CD4-positive, alpha-beta T cell treated with Interleukin-12 subunit alpha and Interleukin-12 subunit beta, for 1 hour (primary cell): Measurements from ENCODE around the gene SPRR4.
"Not testable (repeated sequence)": the region's sequence is repeated elsewhere in the genome, so short reads cannot be mapped to it uniquely, and the experiment has no call there.

ENCODE experiments used
- DNase-seq: peaks from one replicate; pipeline ENCODE4 v3.0.0-alpha.2; 2020

SPRR4 gene

GRCh38 chr1:152968248-152968647 lies 2.2 kb upstream of the SPRR4 start:
- no peak for DNase-seq

- no peak for DNase-seq
These were observed 1.4 kb upstream of the SPRR4 start for GRCh38 chr1:152969036-152969435.

- DNase-seq = no peak
These were observed 1.9 kb downstream of the SPRR4 start for GRCh38 chr1:152972196-152972886.

GRCh38 chr1:152976688-152977087 lies 6.2 kb downstream of the SPRR4 start:
- DNase-seq = no peak

DNA sequence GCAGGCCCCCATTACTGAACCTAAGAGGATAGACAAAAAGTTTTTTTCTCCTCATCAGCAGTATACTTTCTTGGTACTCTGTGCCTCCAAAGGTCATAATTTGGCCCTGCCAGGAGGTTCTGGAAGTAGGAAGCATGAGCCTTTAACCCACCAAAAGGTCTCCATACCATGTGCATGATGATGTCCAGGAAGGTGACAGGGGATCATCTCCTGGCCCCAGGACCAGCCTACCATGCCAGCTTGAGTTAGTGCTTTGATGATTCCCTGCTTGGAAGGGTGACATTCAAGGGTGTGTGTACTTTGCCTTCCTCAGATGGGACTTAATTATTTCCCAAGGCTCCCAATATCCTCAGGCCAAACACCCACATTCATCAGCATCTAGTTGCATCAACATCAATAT lies 7.2 kb downstream of the SPRR4 start:
- DNase-seq = no peak

DNA sequence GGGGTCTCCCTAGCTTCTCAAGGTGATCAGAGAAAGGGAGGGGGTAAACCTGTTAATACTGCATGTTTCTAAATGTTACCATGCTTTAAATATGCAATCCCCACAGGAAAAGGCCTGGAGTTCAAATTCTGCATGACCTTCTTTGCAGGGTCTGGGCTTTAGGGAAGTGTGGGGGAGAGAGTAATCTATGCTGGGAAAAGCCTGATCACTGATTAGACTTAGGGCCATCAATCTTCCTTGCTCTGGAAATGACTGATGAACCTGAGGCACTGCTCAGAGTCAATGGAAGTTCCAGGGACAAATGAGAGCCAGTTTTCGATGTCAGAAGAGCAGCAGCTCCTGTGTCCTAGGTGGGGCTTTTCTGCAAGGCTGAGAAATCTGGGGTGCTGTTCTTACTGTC lies 10.2 kb downstream of the SPRR4 start:
- DNase-seq = no peak

DNA sequence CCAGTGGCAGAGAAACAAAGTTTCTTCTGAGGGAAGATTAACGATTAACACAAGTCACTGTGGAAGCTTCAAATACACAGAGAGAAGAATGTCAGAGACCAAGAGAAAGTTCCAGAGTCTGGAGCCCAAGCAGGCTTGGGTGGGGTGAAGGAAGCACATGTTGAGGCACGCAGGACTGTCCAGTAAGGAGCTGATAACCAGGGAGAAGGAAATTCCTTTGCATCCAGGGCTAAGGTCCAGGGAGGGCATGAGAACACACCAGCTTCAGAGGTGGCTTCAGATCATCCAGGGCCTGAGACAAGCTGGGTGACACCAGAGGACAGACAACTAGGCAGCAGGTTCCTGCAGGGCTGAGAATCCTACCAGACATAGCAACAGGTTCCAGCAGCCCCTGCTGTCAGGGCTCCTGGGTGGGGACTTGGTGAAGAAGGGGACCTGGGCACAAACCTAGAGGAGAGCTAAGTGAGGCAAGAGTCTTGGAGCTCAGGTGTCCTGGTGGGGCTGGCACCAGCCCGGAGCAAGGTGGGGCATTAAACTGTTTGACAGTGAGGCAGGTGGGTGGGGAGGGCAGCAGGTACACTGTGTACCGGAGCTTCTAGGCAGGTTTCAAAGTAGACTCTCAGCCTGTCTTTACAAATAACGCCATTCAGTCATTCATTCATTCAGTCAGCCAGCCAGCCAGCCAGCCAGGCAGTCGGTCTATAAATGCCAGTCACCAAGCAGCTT lies 10.9 kb downstream of the SPRR4 start:
- DNase-seq = no peak

DNA sequence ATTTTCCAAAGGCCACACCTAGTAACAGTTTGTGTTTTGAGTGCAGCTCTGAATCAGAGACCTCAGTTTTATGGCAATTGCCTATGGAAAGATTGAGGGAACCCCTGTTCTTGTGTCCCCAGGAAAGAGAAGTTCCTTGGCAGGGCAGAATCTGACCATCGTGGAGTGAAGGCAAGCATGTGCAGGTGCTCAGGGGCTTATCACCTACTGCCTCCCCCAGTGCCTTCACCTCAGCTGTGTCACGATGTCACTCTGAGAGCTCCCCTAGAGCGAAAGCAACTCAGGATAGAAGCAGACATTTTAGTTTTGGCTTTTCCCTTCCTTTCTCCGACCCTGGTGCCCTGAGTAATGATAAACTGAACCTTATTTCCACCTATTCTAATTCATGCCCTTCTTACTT lies 11.6 kb downstream of the SPRR4 start:
- DNase-seq = no peak

DNA sequence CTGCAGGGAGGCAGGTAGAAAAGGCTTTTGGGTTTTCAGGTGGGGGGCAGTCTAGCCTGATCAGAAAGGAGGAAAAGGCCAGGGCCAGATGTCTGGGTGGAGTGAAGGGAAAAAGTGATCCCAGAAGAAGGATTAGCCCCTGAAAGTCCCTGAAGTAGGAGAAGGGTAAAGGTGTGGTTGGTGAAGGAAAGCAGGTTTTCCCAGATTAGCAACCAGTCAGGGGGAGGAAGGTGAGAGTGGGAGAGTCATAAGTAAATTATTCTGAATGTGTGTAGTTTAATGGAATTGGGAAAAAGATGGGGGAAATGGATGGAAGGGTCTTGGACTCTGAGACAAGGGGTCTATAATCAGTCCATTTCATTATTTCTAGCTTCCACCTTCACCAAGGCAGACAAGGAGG lies 12.8 kb downstream of the SPRR4 start:
- no peak for DNase-seq

- DNase-seq = no peak
These were observed 13.3 kb downstream of the SPRR4 start, which contains the start of gene SPRR1A for GRCh38 chr1:152983743-152984142. SPRR1A (plus strand) TSS chr1:152984081; CDS start chr1:152985231, 1,150 bp downstream.

- no peak for DNase-seq
These were observed 16.1 kb downstream of the SPRR4 start for GRCh38 chr1:152986578-152986977.

DNA sequence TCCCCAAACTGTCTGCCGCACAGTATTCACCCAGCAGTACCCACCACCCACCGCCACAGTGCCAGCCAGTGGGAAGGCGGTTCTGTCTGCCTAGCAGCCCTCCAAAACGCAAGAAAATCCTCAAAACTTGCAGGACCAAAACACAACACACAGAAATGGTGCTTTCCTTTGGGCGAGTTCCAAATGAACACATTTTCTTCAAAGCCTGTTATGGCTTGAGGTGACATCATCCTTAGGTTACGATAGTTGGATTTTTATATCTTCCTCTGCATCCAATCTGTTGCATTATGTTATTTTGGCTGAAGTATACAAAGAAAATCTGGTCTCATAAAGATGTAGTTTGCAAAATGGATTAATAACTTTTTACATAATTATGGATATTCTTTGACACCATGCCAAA lies 22.7 kb downstream of the SPRR4 start:
- no peak for DNase-seq

DNA sequence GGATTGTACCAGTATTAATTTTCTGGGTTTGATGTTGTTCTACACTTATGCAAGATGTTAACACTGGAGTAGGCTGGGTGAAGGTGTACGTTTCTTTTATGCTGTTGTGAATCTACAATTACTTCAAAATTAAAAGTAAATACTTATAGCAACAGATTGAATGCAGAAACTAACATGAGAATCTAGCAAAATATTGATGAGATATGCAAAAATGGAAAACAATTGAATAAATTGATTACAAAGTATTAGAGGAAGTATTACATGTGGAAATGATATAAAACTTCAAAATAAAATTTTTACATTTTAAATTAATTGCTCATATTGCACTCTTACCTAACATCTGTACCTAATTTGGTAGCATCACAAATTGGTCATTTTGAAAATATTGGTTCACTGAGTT lies 25.4 kb downstream of the SPRR4 start:
- DNase-seq = no peak

- no peak for DNase-seq
These were observed 26.4 kb downstream of the SPRR4 start for GRCh38 chr1:152996633-152997400.

GRCh38 chr1:152997901-152998300 lies 27.5 kb downstream of the SPRR4 start:
- no peak for DNase-seq

GRCh38 chr1:152998476-152998875 lies 28.0 kb downstream of the SPRR4 start:
- no peak for DNase-seq

GRCh38 chr1:152999818-153000217 lies 29.4 kb downstream of the SPRR4 start:
- DNase-seq = no peak

GRCh38 chr1:153000294-153000693 lies 29.8 kb downstream of the SPRR4 start:
- DNase-seq = no peak

DNA sequence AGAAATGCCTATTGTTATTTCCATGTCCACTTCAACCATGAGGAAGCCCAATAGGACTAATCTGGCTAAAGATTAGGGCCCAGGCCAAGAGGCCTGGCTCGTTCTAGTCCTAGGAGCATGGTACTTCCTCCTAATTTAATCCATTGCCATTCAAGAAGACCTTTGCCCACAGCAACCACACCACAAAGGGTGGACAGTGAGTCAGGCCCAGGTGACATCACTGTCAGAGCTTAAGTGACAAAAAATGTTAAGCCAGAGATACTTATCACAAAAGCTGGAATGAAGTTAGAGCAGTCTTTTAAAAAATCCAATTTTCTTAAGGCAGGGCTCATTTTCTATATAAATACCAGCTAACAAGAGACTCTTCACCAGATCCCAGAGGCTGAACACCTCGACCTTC lies 30.9 kb downstream of the SPRR4 start, which contains the start of gene SPRR3:
TSS of gene SPRR3 (plus strand) at position 368 of the 400 bp plus-strand sequence. CDS start 1,272 bp downstream, outside the sequence.
- DNase-seq = no peak

DNA sequence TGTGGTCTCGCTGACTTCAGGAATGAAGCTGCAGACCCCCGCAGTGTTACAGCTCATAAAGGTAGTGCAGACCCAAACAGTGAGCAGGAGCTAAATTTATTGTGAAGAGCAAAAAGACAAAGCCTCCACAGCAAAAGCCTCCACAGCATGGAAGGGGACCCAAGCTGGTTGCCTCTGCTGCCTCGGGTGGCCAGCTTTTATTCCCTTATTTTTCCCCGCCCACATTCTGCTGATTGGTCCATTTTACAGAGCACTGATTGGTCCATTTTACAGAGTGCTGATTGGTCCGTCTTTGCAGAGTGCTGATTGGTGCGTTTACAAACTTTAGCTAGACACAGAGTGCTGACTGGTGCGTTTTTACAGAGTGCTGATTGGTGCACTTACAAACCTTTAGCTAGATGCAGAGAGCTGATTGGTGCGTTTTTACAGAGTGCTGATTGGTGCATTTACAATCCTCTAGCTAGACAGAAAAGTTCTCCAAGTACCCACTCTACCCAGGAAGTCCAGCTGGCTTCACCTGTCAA lies 40.8 kb downstream of the SPRR4 start:
- DNase-seq = not testable (repeated sequence)

GRCh38 chr1:153021829-153022228 lies 51.4 kb downstream of the SPRR4 start:
- DNase-seq = not testable (repeated sequence)
